Type B pancreatic cell (in vitro differentiated cells): ENCODE results near the gene SYNE2. TPM values are rescaled to one million over a fixed set of nuclear protein-coding genes. Genes with fewer than 3 reads are reported as not detected.

ENCODE experiments used
- DNase-seq: peaks from one replicate; pipeline ENCODE4 v3.0.0; 2021; ENCODE audit warnings: mixed read lengths; ENCODE audit not compliant: unreplicated experiment; ENCODE audit errors: extremely low spot score
- H3K27ac Mint-ChIP-seq: 2 replicates; pipeline ENCODE4 v1.8.0; 2021; ENCODE audit warnings: mild to moderate bottlenecking, mixed read lengths
- H3K27me3 Mint-ChIP-seq: 2 replicates; pipeline ENCODE4 v1.8.0; 2021; ENCODE audit warnings: mixed read lengths
- H3K36me3 Mint-ChIP-seq: 2 replicates; pipeline ENCODE4 v1.8.0; 2021; ENCODE audit warnings: mixed read lengths
- H3K4me1 Mint-ChIP-seq: one replicate; pipeline ENCODE4 v1.8.0; 2021; ENCODE audit warnings: mixed read lengths; ENCODE audit not compliant: unreplicated experiment
- H3K4me3 Mint-ChIP-seq: 2 replicates; pipeline ENCODE4 v1.8.0; 2021; ENCODE audit warnings: mild to moderate bottlenecking, mixed read lengths
- H3K9me3 Mint-ChIP-seq: 2 replicates; pipeline ENCODE4 v1.8.0; 2021; ENCODE audit warnings: mixed read lengths
- total RNA-seq: library from RNA; stranded (reverse); gene quantifications from 2 replicates; pipeline ENCODE4 v1.2.1, GENCODE V29; 2021; ENCODE audit warnings: low replicate concordance
- TF ChIP-seq, protein P1 (sequence below): fragments of 200-600 bp; sonication (generic); conservative IDR thresholded peaks from 2 replicates; pipeline ENCODE4 v1.5.0; 2021; ENCODE audit warnings: antibody characterized with exemption, mild to moderate bottlenecking

Gene SYNE2
- total RNA-seq, 1 donor from 2014 or later = 75.1 TPM

DNA sequence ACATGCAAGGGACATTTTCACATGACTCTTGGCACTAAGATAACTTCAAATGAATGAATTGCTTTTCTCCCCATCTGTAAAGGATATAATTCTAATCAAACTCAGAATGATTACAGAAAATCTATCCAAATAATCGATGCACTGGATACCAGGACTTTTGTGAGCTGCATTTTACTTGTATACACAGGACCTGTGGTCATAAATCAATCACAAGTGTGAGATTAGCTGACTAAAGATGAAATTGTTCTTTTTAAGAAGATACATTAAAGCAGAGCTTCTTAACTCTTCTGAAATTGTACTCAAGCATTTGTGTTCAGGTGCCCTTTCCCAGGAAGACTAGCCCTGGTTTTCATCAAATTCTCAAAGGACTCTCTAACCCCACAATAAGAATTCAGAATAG lies 375.1 kb downstream of the SYNE2 start:
- DNase-seq = no peak
- no peaks in the 10 kb centered on the region for H3K4me1 Mint-ChIP-seq
- no peak overlapping the region for H3K4me3 Mint-ChIP-seq
- no peaks in the 10 kb centered on the region for H3K27me3 Mint-ChIP-seq
- H3K36me3 Mint-ChIP-seq = peaks cover 17% of the 10 kb centered on the region
- TF ChIP-seq, protein P1, sequence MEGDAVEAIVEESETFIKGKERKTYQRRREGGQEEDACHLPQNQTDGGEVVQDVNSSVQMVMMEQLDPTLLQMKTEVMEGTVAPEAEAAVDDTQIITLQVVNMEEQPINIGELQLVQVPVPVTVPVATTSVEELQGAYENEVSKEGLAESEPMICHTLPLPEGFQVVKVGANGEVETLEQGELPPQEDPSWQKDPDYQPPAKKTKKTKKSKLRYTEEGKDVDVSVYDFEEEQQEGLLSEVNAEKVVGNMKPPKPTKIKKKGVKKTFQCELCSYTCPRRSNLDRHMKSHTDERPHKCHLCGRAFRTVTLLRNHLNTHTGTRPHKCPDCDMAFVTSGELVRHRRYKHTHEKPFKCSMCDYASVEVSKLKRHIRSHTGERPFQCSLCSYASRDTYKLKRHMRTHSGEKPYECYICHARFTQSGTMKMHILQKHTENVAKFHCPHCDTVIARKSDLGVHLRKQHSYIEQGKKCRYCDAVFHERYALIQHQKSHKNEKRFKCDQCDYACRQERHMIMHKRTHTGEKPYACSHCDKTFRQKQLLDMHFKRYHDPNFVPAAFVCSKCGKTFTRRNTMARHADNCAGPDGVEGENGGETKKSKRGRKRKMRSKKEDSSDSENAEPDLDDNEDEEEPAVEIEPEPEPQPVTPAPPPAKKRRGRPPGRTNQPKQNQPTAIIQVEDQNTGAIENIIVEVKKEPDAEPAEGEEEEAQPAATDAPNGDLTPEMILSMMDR = no peak
- no peaks in the 10 kb centered on the region for H3K9me3 Mint-ChIP-seq
- no peak overlapping the region for H3K27ac Mint-ChIP-seq

DNA sequence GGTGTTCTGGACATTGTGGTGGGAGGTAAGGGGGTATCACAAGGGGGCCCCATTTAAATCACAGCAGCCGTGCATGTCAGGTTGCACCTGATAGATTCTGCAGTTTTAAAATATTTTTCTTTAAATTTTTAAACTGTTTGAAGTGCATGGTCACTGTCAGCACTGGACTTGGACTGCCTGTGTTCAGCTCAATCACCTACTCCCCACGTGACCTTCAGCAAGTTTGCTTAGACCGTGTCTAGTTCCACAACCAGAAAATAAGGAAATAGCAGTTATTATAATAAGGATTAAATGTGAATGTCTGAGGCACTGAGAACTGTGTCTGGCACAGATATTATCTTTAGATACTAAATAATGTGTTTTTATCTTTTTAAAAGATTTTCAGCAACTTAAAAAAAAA lies 376.7 kb downstream of the SYNE2 start:
- no peaks in the 10 kb centered on the region for H3K27me3 Mint-ChIP-seq
- peaks cover 9% of the 10 kb centered on the region for H3K36me3 Mint-ChIP-seq
- H3K27ac Mint-ChIP-seq = no peak overlapping the region
- DNase-seq = no peak
- peaks cover 4% of the 10 kb centered on the region for H3K4me1 Mint-ChIP-seq
- H3K9me3 Mint-ChIP-seq = no peaks in the 10 kb centered on the region
- TF ChIP-seq, protein P1 = no peak
- H3K4me3 Mint-ChIP-seq = no peak overlapping the region

DNA sequence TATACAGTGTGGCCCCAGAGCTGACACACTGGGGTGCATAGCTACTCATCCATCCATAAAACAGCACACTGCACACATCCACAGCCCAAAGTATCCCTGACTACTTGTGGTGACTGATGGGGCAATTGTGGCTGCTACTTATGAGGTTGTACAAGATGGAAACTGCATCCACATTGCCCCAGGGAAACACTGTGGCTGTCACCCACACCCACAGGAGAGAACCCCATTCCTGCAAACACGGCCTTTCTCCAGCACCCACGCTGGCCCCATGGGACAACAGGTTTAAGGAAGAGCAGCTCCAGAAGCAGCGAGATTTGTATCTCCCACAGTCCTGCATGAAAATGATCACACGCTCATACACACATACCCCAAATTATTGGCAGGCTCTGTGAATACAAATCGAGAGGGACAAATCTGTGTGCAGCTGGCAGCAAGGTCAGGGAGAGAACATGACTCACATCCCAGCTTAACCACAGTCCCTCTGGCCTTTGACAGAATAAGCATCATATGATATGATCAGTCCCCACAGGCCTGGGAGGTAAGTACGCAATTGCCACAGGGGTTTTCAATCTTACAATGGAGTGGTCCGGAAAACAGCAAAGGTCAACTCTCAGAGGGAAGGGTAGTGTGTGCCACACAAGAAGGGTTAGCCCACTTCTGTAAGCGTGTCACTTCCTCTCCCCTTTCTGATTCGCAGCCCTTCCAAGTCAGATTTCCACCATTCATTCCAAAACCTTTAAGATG lies 379.5 kb downstream of the SYNE2 start:
- H3K4me1 Mint-ChIP-seq = peaks cover 16% of the 10 kb centered on the region
- H3K36me3 Mint-ChIP-seq = peaks cover 6% of the 10 kb centered on the region
- no peak overlapping the region for H3K4me3 Mint-ChIP-seq
- TF ChIP-seq, protein P1 = no peak
- no peak for DNase-seq
- no peaks in the 10 kb centered on the region for H3K9me3 Mint-ChIP-seq
- H3K27ac Mint-ChIP-seq = no peak overlapping the region
- peaks cover 3% of the 10 kb centered on the region for H3K27me3 Mint-ChIP-seq

DNA sequence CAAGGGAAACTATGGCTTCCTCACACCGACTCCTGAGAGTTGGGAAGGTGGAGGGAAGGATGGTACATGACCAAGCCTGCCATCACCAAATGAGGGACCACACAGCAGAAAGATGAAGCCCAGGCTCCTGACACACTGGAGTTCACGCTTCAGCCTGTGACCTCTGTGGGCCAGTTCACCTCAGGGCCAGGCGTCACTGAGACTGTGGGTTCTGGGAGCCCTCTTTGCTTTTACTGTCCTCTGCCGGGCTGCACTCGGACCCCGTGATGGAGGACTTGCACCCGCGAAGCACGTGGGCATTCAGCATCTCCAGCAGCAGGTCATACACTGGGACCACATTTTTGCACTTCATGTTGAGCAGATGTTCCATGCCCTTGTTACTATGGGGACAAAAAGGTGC lies 380.1 kb downstream of the SYNE2 start:
- Mint-ChIP-seq H3K27me3 (peaks cover 3% of the 10 kb centered on the region), H3K4me1 (peaks cover 16% of the 10 kb centered on the region), H3K27ac (no peak overlapping the region), H3K4me3 (no peak overlapping the region), H3K9me3 (no peaks in the 10 kb centered on the region), H3K36me3 (peaks cover 4% of the 10 kb centered on the region)
- no peak for DNase-seq
- TF ChIP-seq, protein P1 = no peak

DNA sequence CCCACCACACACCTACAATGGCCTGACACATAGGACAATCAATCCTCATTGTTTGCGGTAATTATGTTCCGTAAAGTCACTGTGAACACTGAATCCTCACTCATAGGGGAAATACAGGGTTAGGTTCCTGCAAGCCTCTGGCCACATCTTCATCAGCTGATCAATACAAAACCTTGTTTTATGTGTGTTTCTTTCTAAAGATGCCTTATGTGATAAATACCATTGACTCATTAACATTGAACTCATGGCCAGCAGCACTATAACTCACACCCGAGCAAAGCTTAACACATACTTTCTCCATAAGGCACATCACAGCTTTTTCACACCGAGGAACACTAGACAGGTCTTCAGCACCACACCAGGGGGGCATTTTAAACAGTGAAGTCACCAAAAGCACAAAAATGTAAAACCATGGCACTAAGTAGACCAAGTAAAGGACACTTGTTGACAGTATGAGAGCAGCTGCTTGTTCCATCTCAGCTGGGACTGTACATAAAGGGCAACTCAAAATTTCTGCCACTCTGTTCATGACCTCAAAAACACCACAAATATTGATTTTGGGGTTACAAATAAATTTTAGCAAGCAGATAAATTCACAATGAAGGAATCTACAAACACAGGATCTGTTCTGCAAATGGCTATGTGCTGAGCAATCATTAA lies 380.9 kb downstream of the SYNE2 start:
- no peak overlapping the region for H3K4me3 Mint-ChIP-seq
- H3K27me3 Mint-ChIP-seq = peaks cover 3% of the 10 kb centered on the region
- TF ChIP-seq, protein P1 = no peak
- peaks cover 16% of the 10 kb centered on the region for H3K4me1 Mint-ChIP-seq
- DNase-seq = no peak
- H3K36me3 Mint-ChIP-seq = no peaks in the 10 kb centered on the region
- H3K9me3 Mint-ChIP-seq = no peaks in the 10 kb centered on the region
- no peak overlapping the region for H3K27ac Mint-ChIP-seq
